ENCODE data around the gene IFNLR1. TPM values are rescaled to one million over a fixed set of nuclear protein-coding genes. Genes with fewer than 3 reads are reported as not detected.
A peak's percentile ranks its signal among the peaks of the same experiment; 100 is the strongest.

IFNLR1 gene
- total and polyA plus RNA-seq, 12 donors: 1.8 to 11.5 (median 3.9) TPM

DNA sequence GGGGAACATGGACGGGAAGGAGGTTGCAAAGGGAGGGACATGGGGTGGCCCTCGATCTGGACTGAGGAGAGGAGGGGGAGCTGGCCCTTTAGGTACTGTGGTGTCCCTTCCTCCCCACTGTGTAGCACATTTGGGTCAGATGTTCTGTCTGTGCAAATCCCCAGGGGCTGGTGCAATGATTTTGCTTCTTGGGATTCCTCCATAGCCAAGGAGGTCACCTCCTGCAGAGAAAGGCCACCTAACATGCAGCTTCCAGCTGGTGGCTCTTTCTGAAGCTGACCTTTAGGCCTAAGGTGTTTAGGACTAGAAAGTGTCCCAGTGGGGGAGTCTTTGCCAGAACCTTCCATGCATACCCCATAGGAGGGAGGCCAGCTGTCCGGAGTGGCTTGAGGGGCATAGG, 66.1 kb downstream of the IFNLR1 start:
- no peak overlapping the region for H3K4me3 ChIP-seq
- 73 to 90% (median 78%) methylated on average over 2 to 3 of the region's 3 CpGs for WGBS, 4 donors
- peak overlapping the region in 1 of 5 donors; percentile 56 for H3K27ac ChIP-seq
- H3K27me3 ChIP-seq: no peaks in the 10 kb centered on the region
- H3K36me3 ChIP-seq (replicated peaks in 1 of 2): no peaks in the 10 kb centered on the region
- intact Hi-C loops (cut with DNase I): no loop called here
- TF ChIP-seq POLR2A (IDR thresholded peaks at IDR 0.05): no peak
- TF ChIP-seq, protein P1, sequence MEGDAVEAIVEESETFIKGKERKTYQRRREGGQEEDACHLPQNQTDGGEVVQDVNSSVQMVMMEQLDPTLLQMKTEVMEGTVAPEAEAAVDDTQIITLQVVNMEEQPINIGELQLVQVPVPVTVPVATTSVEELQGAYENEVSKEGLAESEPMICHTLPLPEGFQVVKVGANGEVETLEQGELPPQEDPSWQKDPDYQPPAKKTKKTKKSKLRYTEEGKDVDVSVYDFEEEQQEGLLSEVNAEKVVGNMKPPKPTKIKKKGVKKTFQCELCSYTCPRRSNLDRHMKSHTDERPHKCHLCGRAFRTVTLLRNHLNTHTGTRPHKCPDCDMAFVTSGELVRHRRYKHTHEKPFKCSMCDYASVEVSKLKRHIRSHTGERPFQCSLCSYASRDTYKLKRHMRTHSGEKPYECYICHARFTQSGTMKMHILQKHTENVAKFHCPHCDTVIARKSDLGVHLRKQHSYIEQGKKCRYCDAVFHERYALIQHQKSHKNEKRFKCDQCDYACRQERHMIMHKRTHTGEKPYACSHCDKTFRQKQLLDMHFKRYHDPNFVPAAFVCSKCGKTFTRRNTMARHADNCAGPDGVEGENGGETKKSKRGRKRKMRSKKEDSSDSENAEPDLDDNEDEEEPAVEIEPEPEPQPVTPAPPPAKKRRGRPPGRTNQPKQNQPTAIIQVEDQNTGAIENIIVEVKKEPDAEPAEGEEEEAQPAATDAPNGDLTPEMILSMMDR (IDR thresholded peaks at IDR 0.05): no peak
- no peaks in the 10 kb centered on the region for H3K9me3 ChIP-seq (replicated peaks in 1 of 3)
- no peak for DNase-seq
- peaks cover 7 to 10% of the 10 kb centered on the region in 2 donors for H3K4me1 ChIP-seq (replicated peaks in 1 of 2)

DNA sequence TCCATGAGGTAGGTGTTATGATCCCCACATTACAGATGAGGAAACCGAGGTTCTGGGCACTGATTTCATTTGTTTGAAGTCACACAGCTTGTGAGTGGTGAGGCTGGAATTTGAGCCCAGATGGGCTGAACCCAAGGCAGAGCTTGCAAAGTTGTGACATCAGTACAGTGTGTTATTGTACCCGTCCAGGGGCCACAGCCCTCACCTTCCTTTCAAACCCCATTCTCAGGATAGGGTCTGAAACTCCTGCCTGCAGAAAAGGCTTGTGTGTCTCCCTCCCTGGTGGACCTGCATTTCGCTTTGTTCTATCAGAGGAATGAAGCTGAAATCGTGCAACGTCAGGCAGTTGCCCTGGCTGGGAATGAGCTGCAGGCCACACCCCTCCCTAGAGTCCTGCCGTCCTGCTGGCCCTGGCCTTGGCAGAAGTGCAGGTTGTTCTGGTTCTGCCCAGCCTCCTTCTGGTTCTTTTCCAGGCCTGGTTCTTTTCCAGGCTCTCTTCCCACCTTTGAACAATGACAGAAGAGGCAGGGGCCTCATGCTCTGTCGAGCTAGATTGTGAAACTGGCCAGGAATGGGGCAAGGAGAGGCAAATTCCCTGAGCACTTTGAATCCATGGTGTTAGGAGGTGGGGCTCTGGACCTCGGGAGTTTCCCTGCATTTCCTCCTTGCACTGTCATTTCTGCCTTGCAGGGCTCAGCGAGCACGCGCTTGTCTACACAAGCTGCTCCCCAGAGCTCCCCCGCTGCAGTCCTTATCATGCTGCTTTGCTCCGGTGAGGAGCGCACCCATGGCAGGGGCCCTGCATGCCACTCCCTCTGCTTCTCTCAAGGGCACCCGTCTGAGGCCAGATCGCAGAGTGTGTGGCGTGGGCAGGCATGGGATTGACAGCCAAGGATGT, 67.0 kb downstream of the IFNLR1 start:
- peak overlapping the region in 2 of 5 donors; percentile 44 to 56 for H3K27ac ChIP-seq
- peaks cover 7 to 10% of the 10 kb centered on the region in 2 donors for H3K4me1 ChIP-seq (replicated peaks in 1 of 2)
- intact Hi-C loops (cut with DNase I): no loop called here
- no peak overlapping the region for H3K4me3 ChIP-seq
- 28 to 39% (median 32%) methylated on average over 8 to 17 of the region's 17 CpGs for WGBS, 4 donors
- no peaks in the 10 kb centered on the region for H3K36me3 ChIP-seq (replicated peaks in 1 of 2)
- H3K9me3 ChIP-seq (replicated peaks in 1 of 3): no peaks in the 10 kb centered on the region
- H3K27me3 ChIP-seq: no peaks in the 10 kb centered on the region
- no peak for TF ChIP-seq POLR2A (IDR thresholded peaks at IDR 0.05)
- TF ChIP-seq, protein P1 (IDR thresholded peaks at IDR 0.05): no peak
- DNase-seq: peak; percentile 45 to 83 (median 73)

DNA sequence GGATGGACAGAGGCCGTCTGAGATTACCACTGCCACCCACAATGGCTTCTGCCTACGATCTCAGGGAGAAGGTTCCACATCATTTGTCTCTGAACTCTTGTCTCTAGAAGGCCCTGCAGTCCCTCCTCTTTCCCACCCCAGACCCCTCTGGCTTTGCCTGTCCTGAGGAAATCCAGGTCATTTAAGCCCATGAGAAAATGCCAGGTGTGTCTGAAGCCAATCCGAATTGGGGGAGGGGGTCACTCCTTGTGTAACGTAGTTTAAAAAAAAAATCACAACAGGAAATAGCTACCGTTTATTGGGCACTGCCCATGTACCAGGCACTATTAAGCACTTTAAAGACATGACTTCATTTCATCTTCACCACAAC, 67.6 kb downstream of the IFNLR1 start:
- no peak for DNase-seq
- H3K36me3 ChIP-seq (replicated peaks in 1 of 2): no peaks in the 10 kb centered on the region
- no peaks in the 10 kb centered on the region for H3K27me3 ChIP-seq
- peak overlapping the region in 2 of 5 donors; percentile 4 to 56 for H3K27ac ChIP-seq
- intact Hi-C loops (cut with DNase I): no loop called here
- H3K4me3 ChIP-seq: no peak overlapping the region
- peaks cover 7 to 10% of the 10 kb centered on the region in 2 donors for H3K4me1 ChIP-seq (replicated peaks in 1 of 2)
- TF ChIP-seq, protein P1 (IDR thresholded peaks at IDR 0.05): no peak
- TF ChIP-seq POLR2A (IDR thresholded peaks at IDR 0.05): no peak
- 63 to 75% (median 70%) methylated on average over 3 to 5 of the region's 5 CpGs for WGBS, 4 donors
- H3K9me3 ChIP-seq (replicated peaks in 1 of 3): no peaks in the 10 kb centered on the region

DNA sequence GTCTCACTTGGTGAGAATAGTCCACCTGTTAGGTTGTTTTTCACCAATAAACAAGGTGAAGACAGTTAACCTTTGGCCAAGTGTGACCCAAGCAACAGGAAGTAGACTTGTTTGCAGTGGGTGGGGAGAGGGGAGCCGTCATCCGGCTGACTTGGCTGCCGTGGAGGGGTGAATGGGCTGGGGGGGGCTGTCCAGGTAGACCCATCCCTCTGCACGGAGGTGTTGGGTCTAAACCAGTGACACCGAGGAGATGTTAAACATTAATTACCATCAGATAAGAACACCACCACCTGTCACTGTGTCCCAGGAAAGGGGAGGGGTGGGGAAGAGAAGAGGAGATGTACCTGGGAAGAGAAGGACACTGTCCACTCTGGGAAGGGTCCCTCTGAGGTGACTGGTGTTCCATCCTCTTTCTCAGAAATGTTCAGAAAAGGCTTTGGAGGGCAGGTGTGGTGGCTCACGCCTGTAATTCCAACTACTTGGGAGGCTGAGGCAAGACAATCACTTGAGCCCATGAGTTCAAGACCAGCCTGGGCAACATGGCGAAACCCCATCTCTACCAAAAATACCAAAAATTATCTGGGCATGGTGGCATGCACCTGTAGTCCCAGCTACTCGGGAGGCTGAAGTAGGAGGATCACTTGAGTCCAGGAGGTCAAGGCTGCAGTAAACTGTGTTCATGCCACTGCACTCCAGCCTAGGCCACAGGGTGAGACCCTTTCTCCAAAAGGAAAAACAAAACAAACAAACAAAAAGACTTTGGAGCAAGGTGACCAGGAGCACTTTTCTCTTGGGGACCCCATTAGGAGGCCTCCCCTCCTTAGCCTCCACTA, 68.5 kb downstream of the IFNLR1 start:
- 71 to 79% (median 77%) methylated on average over 5 to 8 of the region's 8 CpGs for WGBS, 4 donors
- Histone ChIP-seq H3K27me3 (no peaks in the 10 kb centered on the region), H3K9me3 (replicated peaks in 1 of 3) (no peaks in the 10 kb centered on the region), H3K4me1 (replicated peaks in 1 of 2) (peaks cover 7 to 10% of the 10 kb centered on the region in 2 donors), H3K4me3 (no peak overlapping the region), H3K36me3 (replicated peaks in 1 of 2) (no peaks in the 10 kb centered on the region), H3K27ac (no peak overlapping the region)
- TF ChIP-seq, protein P1 (IDR thresholded peaks at IDR 0.05): no peak
- TF ChIP-seq POLR2A (IDR thresholded peaks at IDR 0.05): no peak
- no peak for DNase-seq
- intact Hi-C loops (cut with DNase I): no loop called here
